Caki2 (cell line): Measurements from ENCODE around the gene FAM131A. TPM values are rescaled to one million over a fixed set of nuclear protein-coding genes. Genes with fewer than 3 reads are reported as not detected.

Source experiments
- DNase-seq: peaks from one replicate; pipeline ENCODE4 v3.0.0-alpha.2; 2015; ENCODE audit warnings: low read depth
- in situ Hi-C: cut with HindIII; loops from 2 replicates; pipeline ENCODE4 v1.10.0; 2016; ENCODE audit warnings: low sequenced_read_pairs, low pct_unique_long_range_greater_than_20kb, mixed read lengths
- total RNA-seq: library from RNA; depleted of rRNA; stranded (reverse); fragments of >200 nt; shearing (Covaris generic); gene quantifications from 2 replicates; pipeline ENCODE4 v1.2.3, GENCODE V29; 2014; ENCODE audit warnings: low replicate concordance

The FAM131A gene
- total RNA-seq, 1 experiment from 2014 or later, result 33.4 TPM

DNA sequence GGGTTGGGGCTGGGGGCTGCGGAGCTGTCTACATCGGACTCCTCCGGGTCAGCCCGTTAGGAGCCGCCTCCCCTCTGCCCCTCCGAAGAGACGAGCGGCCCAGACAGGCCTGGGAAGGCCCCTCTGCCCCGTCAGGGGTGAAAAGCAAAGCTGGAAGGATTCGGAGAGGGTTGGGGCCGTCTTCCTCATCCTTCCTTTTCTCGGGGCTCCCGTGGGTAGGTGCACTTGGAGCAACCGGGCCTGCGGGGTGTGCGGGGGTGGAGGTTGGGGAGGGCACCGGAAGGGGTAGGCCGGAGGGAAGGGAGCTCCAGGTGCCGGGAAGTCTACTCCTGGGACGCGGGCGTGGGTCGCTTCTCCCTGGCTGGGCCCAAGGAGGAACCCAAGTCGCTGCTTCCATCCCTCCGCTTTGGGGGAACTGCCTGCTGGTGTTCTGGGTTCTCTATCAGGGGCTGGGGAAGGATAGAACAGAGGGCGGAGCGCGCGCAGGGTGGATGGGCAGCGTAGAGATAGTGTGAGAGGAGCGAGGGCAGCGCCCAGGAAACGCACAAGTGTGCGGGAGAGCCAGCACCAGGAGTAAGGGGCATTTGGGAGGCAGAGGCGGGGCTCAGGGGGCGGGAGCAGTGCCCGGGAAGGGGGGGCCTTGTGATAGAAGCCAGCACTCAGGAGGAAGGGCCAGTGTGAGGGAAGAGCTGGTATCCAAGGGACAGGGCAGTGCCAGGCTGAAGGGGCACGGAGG lies 24.7 kb downstream of the FAM131A start:
- in situ Hi-C loops, result loop anchor here (25.0 kb wide), 1 partner anchor 175 kb away; no protein-coding TSS in a partner anchor
- peak; percentile 73 for DNase-seq

DNA sequence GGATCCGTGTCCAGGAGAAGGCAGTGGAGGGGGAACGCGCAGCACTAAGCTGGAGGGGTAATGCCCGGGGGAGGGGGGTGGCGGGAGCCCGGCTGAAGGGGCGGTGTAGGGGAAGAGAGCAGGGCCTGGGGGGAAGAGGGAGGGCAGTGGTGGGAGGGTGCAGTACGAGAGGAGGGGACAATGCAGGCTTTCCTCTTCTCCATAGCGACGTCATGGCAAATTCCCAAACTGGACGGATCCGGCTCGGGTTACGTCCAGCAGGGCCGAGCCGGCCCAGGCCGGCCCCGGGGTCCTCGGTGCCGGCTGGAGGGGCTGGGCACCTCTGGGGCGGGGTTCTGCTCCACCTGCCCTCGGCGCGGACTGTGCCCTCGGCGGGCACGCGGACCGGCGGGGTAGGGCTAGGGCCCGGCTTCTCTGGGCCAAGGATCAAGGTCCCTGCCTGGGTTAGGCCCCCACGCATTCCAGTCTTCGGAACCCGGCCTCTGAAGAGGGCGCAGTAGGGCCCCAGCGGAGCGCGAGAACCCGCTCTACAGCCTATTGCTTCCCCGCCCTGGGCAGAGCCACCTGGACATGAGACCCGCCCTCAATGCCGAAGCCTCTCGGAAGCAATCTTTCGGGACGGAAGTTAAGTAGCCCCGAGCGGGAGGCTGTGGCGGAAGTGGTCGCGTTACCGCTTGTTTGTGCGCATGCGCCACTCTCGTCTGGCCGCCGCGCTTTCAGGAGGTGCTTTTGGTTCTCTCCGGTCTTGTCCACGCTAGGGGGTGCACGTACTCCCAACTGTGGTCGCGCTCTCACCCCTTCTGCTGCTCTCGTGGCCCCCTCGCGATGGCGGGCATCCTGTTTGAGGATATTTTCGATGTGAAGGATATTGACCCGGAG lies 25.5 kb downstream of the FAM131A start:
- in situ Hi-C loops, result loop anchor here (25.0 kb wide), 1 partner anchor 174 kb away; no protein-coding TSS in a partner anchor
- peak; percentile 97 for DNase-seq

DNA sequence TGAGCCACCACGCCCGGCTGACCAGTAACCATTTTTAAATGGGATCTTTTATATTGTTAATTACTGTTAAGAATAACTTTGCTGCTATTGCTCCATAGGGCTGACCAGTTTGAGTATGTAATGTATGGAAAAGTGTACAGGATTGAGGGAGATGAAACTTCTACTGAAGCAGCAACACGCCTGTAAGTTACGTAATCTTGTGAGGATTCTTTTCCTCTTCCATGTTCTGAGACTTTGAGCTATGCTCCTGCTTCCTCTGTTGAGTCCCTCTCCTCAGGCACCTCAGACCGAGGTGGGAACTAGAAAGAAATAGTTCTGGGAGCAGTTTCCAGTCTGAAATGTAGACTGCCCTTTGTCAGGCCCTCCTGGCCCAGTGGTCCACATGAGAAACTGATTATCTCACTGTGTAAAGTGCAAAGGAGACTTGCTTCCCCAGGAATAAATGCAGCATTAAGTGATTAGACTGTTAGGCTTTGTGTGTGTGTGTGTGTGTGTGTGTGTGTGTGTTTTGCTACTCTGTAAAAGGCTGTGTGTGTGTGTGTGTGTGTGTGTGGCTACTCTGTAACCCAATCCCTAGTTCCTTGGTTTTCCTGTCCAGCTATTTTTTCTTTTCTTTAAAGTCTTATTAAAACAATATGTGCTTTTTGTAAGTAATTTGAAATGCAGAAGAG lies 29.4 kb downstream of the FAM131A start:
- in situ Hi-C loops, result loop anchor here (25.0 kb wide), 1 partner anchor 171 kb away; no protein-coding TSS in a partner anchor
- no peak for DNase-seq

DNA sequence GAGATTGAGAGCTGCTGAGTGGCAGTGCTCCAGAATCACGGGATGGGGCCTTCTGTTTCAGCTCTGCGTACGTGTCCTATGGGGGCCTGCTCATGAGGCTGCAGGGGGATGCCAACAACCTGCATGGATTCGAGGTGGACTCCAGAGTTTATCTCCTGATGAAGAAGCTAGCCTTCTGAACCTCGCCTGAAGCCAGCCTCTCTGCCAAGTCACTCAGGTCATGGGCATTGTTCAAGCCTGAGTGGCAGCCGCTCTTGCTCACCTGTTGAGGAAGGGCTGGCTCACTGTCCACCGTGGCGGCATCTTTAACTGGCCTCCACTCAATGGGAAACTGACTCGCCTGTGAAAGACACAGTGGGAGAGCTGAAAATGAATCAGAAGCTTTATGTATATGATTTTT lies 30.7 kb downstream of the FAM131A start:
- in situ Hi-C loops, result loop anchor here (25.0 kb wide), 1 partner anchor 169 kb away; no protein-coding TSS in a partner anchor

DNA sequence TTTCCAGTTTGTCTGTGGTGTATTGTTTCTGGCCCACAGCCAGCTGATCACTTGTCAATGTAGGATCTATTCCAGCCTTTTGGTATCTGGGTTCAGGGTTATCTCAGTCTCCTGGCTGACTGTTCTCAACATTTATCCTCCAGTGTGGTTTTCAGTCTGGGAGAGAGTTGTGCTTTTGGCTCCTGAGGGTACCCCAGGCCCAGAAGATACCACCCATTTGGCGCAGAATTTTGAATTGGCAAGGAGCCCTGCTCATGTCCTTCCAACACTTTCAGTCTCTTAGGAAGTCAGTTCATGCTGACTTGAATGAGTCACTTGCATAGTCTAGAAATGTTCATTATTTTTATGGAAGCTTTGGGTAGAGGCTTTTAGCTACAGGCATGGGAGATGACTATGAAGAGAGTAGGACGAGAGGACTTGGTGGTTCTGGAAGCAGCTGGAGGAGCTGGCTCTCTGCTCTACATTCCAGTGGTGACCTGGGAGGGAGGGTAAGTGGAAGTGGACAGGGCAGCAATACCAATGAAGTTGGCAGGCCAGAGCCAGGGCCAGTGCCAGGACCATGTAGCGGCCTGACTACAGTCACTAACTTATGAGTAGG lies 31.3 kb downstream of the FAM131A start:
- in situ Hi-C loops, result loop anchor here (25.0 kb wide), 1 partner anchor 169 kb away; no protein-coding TSS in a partner anchor
- DNase-seq, result no peak

More for the DNA sequence above, 30.7 kb downstream of the FAM131A start:
- DNase-seq, result no peak

DNA sequence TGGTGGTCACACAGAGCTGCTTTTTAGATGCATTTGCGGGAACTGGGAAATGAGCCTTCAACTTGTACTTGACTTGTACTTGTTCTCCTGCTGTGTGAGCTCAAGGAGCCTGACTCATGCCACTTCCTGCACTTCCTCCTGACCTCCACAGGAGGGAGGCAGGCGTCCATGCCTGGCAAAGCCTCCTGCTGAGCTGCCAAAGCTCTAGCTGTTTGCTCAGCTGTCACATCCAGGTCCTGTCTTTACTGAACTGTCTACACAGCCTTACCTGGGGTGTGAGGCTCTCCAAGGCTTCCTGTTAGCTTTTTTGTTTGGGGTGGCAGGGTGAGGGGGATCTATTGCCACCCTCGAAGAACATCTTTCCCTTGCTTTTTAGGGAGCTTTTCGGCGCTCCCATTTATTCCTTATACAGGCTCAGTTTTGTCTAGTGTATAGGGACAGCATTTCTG lies 34.2 kb downstream of the FAM131A start:
- in situ Hi-C loops, result loop anchor here (25.0 kb wide), 1 partner anchor 166 kb away; no protein-coding TSS in a partner anchor
- peak; percentile 70 for DNase-seq

DNA sequence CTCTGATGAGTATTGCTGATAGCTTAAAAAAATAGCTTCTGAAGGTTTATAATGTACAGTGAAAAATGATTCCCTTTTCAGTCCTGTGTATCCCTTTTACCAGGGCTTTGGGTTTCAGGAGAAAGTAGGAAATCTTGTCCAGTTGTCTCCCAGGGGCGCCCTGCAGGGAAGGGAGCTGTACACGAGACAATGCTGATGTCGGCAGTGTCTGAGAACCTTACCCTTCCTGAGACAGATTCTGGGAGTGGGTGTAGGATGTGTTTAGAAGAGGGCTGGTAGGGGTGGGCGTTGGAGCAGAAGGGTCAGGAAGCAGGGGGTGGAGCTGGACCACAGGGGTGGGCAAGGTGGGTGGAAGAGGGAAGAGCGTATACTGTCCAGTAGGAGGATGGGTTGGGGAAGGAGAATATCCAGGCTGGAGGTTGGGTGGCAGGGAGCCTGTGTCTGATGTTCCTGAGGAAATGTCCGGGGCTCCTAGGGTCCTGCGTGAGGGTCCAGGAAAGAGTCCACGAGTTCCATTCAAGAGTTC lies 35.0 kb downstream of the FAM131A start:
- in situ Hi-C loops, result loop anchor here (25.0 kb wide), 1 partner anchor 165 kb away; no protein-coding TSS in a partner anchor
- DNase-seq, result no peak

DNA sequence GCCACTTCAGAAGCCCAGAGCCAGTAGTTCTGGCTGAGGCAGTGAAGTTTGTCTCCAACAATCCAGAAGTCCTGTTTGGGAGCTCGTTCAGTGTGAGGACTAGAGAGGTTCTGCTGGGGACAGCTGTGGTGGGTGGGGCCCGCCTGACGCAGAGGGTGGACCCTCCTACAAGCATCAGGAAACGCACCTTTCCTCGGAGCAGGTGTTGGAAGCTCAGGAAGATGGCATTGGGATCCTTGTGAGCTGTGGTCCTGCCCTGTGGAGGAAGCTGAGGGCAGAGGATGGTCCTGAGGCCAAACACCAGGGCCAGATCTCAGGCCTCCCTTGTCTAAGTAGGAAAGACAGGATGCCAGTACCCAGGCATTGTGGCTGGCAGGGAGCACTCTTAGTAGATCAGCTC lies 35.5 kb downstream of the FAM131A start:
- in situ Hi-C loops, result loop anchor here (25.0 kb wide), 1 partner anchor 164 kb away; no protein-coding TSS in a partner anchor
- DNase-seq, result no peak

DNA sequence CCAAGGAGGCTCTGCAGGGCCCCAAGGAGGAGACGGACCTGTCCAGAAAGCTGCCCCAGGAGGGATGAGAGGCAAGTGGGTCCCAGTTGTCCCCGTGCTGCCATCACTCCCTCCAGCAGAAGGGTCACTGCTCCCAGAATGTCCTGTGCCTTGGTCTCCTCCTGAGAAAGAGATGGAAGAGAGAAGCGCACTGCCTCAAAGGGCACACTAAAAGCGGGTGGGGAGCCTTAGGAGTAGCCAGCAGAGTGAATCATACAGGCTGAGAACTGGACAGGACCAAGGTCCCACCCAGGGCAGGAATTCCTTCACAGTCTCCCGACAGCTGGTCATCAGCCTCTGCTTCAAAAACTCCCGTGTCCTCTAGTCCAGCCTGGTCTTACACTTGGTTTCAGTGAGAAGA lies 36.0 kb downstream of the FAM131A start:
- in situ Hi-C loops, result loop anchor here (25.0 kb wide), 1 partner anchor 164 kb away; no protein-coding TSS in a partner anchor
- DNase-seq, result no peak

DNA sequence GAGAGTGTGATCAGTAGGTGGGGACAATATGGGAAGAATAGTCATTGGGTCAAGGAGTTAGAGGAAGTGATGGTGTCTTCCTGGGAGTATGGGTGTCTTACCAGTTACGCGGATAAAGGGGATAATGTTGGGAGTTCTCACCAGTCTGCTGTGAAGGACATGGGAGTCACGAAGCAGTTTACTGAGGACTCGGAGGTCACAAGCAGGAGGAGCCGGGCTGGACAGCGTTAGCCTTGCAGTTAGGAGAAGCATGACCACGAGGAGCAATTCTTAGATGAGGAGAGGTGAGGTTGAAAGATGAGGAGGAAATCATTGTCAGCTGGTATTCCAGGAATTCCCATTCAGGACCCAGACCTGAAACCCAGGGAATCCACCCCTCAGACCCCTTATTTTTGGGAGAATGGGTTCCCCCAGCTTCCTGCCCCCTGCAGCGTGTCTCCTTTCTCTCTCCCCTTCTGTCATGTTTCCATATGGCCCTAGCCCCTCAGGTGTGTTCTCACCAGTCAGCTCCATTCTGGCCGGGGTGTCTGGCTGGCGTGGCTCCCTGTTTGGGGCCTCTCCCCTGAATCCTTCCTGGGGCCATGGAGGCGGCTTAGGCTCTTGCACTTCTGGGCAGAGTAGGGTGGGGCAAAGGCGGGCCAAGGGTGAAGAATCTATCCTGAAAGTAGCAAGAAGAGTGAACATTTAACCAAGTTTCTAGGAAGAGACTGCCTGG lies 38.5 kb downstream of the FAM131A start:
- in situ Hi-C loops, result no loop called here
- DNase-seq, result no peak

DNA sequence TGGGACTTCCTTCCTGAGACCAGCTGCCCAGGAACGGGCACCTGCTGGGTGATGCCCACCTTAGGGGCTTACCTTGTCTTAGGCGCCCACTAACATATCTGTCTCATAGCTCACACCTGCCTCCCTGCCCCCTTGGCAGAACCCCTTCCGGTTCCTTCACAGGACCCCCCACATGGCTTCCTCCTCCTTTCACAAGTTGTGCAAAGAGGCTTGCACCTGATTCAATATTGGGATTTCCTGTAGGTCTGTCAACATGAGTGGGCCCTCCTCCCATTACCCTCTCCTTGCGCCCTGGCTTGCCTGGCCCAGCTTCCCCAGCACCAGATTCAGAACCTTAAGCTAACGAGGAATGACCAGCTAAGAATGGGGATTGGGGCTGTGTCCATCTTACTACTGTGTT lies 40.0 kb downstream of the FAM131A start:
- in situ Hi-C loops, result no loop called here
- no peak for DNase-seq

DNA sequence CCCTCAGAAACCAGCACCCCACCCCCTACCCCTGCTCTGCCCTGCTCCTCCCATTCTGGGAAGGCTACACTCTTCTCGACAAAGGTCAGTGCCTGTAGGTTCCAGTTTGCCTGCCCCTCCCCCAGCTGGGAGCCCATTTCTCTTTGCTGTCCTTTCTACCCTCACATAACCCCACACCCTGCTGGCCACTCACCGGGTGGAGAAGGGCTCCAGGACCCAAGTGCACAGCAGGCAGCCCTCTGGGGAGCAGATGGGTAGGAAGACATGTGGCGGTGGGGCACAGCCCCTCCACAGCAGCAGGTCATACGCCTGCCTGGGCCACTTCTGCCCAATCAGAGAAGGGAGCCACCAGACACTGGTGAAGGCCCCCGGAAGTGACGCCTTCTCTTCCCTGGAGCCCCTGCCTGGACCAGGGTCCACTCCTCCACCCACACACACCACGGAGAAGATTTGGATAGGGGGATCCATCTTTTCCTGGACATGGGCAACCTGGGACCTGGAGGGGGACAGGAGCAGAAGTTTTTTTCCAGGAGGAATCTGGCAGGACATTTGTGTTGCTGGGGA lies 40.6 kb downstream of the FAM131A start, which contains the start of gene THPO:
TSS of gene THPO (minus strand) at position 326 of the 564 bp plus-strand sequence. CDS start 1,948 bp downstream, outside the sequence.
- in situ Hi-C loops, result no loop called here

DNA sequence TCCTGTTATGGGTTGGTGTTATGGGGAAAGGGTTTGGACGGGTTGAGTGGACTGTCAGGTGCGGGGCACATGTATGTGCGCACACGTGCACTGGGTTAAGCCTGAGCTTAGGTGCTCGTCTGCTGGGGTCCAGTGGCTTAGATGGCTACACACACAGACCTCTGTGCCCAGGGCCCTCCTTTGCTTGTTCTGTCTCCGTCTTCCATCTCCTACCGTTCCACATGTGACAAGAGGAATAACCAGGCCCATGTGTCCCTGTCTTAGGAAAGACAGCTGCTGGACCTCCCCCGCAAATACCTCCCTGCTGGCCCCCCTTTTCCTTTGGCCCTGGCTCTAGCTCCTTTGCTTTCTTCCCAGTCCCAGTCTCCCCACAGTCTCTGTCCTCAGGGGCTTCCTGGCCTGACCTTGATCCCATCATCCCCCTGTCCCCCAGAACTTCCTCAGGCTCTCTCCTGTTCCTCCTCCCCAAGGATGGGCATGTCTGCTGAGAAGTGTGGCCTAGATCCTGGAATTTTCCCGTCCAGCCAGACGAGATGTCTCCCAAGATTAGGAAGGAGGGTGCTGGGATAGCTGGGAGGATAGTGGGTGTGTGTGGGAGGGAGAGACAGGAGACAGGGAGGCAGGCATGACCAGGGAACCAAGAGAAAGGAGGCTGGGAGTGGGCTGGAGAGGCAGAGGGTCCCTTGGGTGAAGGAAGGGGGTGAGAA lies 41.4 kb downstream of the FAM131A start:
- in situ Hi-C loops, result no loop called here

More for the DNA sequence above, 40.6 kb downstream of the FAM131A start, which contains the start of gene THPO:
- DNase-seq, result no peak

DNA sequence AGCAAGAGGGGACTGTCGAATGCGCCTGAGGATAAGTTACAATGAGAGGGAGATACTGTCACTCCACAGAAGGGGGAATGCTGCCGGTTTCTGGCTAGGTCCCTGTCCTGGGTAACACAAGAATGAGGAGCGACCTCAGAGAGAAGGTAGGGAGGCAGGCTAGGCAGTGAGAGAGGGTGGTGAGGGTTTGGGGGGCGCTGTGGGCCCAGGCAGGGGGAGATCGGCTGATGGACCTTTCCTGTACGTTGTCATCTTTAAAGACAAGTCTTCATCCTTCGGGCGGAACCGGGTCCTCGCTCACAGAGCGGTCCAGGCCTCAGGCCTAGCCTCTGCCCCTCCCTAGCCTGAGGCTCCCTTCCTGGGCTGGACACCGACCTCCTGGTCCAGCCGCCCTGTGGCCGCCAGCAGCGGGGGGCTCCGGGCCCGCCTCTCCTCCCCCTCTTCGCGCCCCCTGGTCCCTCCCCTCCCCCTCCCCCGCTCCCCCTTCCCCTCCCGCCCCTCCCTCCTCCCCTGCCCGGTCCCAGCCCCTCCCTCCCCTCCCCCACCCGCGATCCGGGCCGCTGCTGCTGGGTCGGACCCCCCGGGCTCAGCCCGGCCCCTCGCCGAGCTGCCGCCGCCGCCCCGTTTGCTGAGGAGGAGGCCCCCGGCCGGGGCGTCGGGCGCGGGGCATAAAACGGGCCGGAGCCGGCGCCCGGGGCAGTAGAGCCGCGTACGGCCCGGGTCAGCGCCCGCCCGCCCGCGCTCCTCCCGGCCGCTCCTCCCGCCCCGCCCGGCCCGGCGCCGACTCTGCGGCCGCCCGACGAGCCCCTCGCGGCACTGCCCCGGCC lies 42.2 kb downstream of the FAM131A start, which contains the start of gene CHRD:
TSS of gene CHRD (plus strand) at position 697 of the 827 bp plus-strand sequence. CDS start 265 bp downstream, outside the sequence.
- in situ Hi-C loops, result no loop called here
- DNase-seq, result no peak

More for the DNA sequence above, 41.4 kb downstream of the FAM131A start:
- no peak for DNase-seq

DNA sequence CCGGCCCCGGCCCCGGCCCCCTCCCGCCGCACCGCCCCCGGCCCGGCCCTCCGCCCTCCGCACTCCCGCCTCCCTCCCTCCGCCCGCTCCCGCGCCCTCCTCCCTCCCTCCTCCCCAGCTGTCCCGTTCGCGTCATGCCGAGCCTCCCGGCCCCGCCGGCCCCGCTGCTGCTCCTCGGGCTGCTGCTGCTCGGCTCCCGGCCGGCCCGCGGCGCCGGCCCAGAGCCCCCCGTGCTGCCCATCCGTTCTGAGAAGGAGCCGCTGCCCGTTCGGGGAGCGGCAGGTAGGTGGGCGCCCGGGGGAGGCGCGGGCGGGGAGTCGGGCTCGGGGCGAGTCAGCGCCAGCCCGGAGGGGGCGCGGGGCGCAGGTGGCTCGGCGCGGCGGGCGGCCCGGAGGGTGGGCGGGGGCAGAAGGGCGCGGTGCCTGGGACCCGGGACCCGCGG lies 42.8 kb downstream of the FAM131A start:
- DNase-seq, result no peak
- in situ Hi-C loops, result no loop called here
